ACHN (cell line): Measurements from ENCODE around the gene TTC22.
"Not testable (repeated sequence)": the region's sequence is repeated elsewhere in the genome, so short reads cannot be mapped to it uniquely, and the experiment has no call there.

Experiments
- DNase-seq: peaks from one replicate; pipeline ENCODE4 v3.0.0-alpha.2; 2015
- in situ Hi-C: cut with HindIII; loops from 2 replicates; pipeline ENCODE4 v1.10.0; 2017; ENCODE audit warnings: low sequenced_read_pairs, low pct_ligation_motif_present, low pct_unique_long_range_greater_than_20kb

The TTC22 gene

DNA sequence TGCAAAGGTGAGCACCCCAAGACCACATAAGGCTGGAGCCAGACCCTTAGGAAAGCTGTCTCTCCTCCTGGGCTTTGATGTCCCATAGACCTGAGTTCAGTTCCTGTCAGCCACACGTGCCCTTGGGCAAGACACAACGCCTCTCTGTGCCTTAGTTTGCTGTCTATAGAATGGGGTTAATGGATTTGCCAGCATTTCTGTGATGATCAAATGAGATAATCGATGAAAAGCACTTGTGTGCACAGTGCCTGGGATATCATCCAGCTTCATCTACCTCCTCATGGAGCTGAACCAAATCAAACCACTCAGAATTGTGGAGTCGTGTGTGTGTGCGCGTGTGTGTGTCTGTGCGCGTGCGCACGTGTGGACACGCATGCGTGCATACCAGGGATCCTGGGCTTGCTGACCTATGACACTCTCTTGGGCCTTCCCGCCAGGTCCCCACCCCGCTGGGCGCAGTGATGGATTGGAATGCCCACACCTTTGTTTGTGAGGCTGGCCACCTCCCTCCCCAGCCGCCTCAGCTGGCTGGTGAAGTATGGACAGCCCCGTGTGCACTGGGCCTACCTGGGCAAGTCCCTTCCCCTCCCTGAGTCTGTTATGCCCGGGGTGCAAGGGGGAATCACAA lies 5.2 kb downstream of the TTC22 start:
- in situ Hi-C loops, result no loop called here
- no peak for DNase-seq

GRCh38 chr1:54795356-54795665 lies 5.8 kb downstream of the TTC22 start:
- no peak for DNase-seq
- in situ Hi-C loops, result no loop called here

DNA sequence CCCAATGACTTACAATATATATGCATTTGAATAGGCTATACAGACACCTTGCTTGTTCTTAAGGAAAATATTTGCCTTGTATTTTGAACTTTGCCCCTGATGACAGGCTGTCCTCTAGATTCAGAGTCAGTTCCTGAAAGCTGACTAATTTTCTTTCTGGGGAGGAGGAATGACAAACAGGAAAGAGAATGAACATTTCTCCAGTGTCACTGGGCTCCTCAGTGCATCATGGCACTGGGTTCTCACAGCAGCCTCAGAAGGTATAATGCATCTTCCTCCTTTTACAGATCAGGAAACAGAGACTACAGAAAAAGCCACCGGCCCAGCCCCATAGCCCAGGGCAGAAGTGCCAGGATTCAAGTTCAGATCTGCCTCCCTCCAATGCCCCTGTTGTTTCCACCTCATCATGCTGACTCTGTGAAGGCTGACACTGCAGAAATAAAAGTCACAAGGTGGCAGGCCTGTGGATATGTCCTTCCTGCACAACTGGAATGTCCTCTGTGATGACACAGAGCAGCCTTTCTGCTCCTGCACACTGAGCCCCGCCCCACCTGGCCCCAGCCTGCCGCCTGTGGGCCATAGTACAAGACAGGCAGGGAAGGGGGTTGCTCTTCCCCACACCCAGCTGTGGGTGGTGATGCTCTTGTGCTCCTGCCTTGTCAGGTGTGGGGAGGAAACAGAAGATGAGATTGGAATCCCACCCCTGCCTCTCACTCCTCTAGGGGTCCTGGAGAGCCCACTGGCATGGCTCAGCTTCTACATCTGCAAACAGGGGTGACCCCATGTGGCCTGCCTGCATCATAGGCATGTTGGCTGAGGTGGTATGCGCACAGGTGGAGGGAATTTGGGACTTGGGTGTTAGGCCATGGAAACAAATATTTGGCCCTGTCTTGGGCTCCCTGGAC lies 6.4 kb downstream of the TTC22 start:
- no peak for DNase-seq
- in situ Hi-C loops, result no loop called here

- in situ Hi-C loops, result no loop called here
- DNase-seq, result no peak
Measured at GRCh38 chr1:54792686-54793282, 8.3 kb downstream of the TTC22 start.

- DNase-seq, result peak; percentile 39
- in situ Hi-C loops, result no loop called here
Measured at GRCh38 chr1:54791880-54792522, 9.1 kb downstream of the TTC22 start.

- no peak for DNase-seq
- in situ Hi-C loops, result no loop called here
Measured at GRCh38 chr1:54788459-54788858, 12.7 kb downstream of the TTC22 start.

GRCh38 chr1:54787604-54788003 lies 13.5 kb downstream of the TTC22 start:
- in situ Hi-C loops, result no loop called here
- DNase-seq, result no peak

GRCh38 chr1:54786778-54787177 lies 14.3 kb downstream of the TTC22 start:
- in situ Hi-C loops, result no loop called here
- no peak for DNase-seq

- DNase-seq, result no peak
- in situ Hi-C loops, result no loop called here
Measured at GRCh38 chr1:54784066-54784465, 17.1 kb downstream of the TTC22 start.

DNA sequence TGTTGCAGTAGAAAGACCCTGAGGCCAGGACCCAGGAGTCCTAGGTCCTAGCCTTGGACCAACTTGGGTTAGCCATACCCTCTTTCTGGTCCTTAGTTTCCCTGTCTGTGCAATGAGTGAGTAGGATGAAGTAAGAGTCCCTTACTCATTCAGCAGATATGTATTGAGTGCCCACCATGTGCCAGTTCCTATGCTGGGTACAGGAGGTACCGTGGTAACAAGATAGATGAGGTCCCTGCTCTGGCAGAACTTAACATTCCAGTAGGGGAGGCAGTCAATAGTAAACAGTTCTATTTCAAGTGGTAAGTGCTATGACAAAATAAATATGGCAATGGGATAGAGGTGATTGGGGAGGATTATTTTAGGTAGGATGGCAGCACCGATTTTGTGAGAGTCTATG lies 18.5 kb downstream of the TTC22 start:
- in situ Hi-C loops, result no loop called here
- no peak for DNase-seq

- DNase-seq, result no peak
- in situ Hi-C loops, result no loop called here
Measured at GRCh38 chr1:54782156-54782555, 19.0 kb downstream of the TTC22 start.

DNA sequence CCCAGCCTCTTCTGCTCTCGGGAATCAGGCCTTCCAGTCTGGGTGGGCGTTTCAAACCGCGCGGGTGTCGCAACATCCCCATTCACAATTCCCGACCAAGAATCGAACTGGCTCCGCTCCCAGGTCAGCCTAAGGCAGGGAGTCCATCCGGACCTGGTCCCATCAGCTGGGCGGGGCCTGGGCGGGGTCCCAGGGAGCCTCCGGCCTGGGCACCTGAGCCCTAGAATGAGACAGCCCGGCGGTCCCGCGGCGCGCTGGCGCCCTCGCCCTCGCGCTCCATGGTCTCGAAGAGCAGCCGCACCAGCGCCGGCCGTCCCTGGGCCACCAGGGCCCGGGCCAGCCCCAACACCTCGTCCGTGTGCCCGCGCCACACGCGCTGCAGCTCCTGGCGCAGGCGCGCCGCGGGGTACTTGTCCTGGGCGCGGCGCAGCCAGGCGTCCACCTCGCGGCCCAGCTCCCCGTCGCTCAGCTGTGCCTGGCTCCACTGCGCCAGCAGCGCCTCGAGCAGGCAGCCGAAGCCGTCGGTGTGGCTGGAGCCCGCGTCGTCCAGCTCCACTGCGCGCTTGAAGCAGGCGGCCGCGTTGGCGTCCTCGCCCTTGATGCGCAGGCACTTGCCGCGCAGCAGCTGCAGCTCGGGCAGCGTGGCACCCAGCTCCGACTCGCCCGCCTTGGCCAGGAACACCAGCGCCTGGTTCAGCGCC lies 19.9 kb downstream of the TTC22 start:
- in situ Hi-C loops, result no loop called here
- DNase-seq, result no peak

DNA sequence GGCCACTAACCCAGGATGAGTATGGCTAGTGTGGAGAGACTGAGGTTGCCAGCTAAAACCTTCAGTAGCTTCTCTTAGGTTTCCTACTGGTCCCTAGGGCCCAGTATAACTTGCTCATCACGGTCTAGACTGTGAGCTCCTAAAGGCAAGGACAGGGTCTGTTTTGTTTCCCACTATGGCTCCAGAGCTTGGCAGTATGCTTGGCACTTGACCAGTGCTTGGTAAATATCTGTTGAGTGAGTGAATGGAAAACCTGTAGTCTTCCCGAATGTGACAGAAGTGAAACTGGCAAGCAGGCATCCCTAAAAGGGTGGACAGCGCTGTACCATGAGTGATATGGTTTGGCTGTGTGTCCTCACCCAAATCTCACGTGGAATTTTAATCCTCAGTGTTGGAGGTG lies 23.7 kb downstream of the TTC22 start:
- in situ Hi-C loops, result no loop called here

GRCh38 chr1:54777011-54777410 lies 24.1 kb downstream of the TTC22 start:
- in situ Hi-C loops, result no loop called here
- DNase-seq, result no peak

More for the DNA sequence above, 23.7 kb downstream of the TTC22 start:
- no peak for DNase-seq

GRCh38 chr1:54775828-54776721 lies 25.0 kb downstream of the TTC22 start:
- in situ Hi-C loops, DNase-seq: not testable (repeated sequence)

DNA sequence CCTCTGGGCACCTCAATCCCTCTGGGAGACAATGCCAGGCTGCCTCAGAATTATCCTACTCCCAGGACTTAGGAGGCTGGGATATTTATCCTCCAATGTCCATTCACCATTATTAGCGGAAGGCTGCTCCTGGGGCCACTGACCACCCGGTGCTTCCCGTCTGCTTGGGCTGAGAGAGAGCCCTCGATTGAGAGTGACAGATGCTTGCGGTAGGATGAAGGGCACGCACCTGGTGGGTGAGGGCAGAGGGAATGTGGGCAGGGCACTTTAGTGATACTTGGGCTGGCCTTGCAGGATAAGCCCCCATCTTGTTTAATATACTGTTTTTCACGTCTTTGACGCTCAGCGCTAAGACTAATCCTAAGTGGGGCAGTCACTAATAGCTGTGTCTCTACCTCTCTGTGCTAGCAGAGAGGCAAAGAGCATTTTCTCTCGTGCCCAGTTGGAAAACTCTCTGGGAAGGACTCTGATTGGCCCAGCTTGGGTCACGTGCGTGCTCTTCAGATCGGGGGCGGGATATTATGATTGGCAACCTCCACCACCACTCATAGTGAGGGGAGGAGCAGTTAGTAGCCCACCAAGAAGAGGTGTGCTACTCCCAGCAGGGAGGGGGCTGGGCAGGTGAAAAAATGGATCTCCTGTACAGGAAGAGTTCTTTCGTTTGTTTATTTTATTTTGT lies 26.2 kb downstream of the TTC22 start:
- in situ Hi-C loops, result no loop called here
- DNase-seq, result peak; percentile 10

DNA sequence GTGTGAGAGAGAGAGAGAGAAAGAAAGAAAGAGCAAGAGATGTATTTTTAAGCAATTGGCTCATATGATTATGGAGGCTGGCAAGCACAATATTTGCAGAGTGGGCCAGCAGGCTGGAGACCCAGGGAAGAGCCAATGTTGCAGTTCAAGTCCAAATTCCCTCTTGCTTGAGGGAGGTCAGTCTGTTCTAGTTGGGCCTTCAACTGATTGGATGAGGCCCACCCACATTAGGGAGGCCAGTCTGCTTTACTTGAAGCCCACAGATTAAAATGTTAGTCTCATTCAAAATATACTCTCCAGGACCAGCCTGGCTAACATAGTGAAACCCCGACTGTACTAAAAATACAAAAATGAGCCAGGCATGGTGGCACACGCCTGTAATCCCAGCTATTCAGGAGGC lies 28.2 kb downstream of the TTC22 start:
- DNase-seq, result no peak
- in situ Hi-C loops, result no loop called here
